ENCODE measurements around the gene HEPACAM.
A peak's percentile ranks its signal among the peaks of the same experiment; 100 is the strongest.
"Not testable (repeated sequence)": the region's sequence is repeated elsewhere in the genome, so short reads cannot be mapped to it uniquely, and the experiment has no call there.

The HEPACAM gene, protein sequence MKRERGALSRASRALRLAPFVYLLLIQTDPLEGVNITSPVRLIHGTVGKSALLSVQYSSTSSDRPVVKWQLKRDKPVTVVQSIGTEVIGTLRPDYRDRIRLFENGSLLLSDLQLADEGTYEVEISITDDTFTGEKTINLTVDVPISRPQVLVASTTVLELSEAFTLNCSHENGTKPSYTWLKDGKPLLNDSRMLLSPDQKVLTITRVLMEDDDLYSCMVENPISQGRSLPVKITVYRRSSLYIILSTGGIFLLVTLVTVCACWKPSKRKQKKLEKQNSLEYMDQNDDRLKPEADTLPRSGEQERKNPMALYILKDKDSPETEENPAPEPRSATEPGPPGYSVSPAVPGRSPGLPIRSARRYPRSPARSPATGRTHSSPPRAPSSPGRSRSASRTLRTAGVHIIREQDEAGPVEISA

DNA sequence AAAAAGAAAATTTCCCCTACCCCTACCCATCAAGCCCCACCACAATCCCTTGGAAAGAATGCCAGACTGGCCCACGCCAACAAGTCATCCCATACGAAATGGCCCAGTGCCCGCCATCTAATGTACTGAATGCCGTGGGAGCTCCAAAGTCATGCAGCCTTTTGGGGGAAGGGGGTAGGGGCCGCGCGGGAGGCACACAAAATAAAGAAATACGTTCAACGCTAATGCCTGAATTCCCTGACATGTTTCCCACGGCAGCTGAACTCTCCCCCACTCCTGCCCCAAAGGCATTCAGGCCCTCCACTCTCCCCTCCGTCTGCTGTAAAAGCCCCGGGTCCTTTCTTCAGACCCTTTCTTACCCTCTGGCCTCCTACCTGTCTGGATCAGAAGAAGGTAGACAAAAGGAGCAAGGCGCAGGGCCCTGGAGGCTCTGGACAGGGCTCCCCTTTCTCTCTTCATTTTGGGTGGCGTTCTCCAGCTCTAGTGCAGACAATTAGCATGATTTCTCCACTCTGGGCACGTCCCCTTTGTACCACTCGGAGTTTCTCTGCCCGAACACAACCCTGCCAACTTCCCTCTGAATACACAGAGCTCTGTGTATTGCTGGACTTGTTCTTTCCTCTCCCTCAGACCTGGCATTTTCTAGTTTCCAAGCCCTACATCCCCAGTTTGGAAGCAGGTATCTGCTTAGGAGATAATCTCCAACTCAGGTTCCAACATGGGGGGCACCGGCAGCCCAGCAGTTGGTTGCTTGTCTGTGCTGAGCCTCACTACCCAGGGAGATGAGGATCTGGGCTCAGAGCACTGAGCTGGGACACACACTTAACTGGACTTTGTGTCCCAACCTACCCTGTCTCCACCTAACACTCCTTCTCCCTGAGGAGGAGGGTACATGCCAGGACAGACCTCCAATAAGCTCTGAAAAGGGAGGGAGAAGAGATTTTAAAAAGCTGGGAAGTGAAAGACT lies at the start of gene HEPACAM:
TSS of gene HEPACAM (minus strand) at position 500 of the 967 bp plus-strand sequence. CDS start at position 459, 41 bp downstream.
- DNase-seq = no peak

DNA sequence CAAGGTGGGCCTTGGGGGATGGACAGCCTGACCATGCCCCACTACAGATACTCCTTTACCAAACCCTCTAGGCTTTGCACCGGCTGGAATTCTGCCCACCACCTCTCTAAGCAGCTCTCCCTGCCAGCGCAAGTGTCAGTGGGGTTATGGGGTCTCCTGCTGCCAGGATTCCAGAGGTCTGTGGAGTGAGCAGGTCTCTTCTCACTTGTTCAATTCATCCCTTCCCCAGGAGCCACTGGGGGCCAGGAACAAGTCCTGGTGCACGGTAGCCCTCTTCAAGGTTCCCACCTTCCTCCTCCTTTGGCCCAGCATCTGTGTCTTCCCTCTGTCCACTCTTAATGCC lies 48.6 kb upstream of the HEPACAM start:
- no peak for DNase-seq

DNA sequence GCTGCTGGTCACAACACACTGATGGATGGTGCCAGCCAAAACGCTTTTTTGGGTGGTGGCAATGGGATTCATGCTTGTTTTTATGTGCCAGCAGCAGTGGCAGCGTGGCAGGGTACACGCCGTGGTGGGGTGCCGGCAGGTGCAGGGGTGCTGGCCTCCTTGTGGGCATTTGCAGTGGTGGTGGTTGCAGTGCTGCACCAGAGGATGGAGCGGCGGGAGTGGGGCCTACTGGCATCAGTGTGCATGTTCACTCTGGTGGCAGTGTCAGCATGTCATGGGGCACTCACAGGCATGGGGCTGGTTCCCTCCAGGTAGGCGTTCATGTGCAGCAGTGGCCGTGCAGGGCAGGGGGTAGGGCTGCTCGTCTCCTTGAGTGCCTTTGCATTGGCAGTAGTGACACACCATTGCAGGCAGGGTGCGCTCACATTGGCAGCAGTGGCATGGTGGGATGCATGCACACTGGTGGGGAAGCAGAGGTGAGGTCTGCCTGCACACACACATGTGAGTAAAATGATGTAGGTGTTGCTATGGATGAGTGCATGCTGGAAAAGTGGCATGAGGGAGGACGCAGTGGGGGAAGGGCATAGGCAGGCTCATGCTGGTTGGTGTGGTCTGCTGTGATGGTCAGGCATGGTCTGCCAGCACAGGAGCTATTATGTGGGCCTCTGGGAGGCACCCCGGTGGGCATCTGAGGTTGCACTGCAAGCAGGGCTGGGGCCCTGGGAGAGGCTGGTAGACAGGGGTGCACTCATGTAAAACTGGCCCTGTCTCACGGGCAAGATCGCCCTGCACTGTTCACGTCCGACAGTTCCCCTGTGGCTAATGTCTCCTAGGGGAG lies 48.0 kb upstream of the HEPACAM start:
- no peak for DNase-seq

DNA sequence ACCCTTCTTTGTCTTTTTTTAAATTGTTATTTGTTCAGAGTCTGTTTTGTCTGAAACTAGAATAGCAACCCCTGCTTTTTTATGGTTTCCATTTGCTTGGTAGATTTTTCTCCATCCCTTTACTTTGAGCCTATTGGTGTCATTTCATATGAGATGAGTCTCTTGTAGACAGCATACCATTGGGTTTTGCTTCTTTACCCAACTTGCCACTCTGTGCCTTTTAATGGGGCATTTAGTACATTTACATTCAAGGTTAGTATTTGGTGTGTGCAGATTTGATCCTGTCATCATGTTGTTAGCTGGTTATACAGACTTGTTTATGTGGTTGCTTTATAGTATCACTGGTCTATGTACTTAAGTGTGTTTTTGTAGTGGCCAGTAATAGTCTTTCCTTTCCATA lies 46.2 kb upstream of the HEPACAM start:
- DNase-seq = no peak

DNA sequence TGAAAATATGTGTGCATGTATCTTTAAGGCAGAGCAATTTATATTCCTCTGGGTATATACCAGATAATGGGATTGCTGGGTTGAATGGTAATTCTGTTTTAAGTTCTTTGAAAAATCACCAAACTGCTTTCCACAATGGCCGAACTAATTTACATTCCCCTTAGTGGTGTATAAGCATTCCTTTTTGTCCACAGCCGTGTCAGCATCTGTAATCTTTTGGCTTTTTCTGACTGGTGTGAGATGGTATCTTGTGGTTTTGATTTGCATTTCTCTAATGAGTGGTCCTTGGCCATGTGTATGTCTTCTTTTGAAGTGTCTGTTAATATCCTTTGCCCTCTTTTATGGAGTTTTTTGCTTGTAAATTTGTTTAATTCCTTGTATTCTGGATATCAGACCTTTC lies 42.5 kb upstream of the HEPACAM start:
- DNase-seq = no peak

DNA sequence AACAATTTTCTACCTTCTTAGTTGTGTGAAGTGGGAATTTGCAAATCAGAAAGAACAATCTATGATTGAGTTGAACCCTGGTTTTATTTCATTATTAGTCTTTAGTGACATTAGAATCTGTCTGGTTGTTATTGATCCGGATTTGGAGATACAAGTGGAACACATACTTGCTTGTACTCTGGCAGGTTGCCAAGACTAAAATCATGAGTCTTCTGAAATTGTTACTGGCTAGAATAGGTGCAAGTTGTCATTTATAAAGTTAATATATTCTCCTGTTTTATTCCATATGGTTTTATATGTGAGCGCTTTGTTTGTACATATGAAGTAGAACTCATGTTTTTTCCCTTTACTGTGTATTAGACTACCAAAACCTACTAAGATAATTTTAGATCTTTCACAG lies 41.2 kb upstream of the HEPACAM start:
- no peak for DNase-seq

DNA sequence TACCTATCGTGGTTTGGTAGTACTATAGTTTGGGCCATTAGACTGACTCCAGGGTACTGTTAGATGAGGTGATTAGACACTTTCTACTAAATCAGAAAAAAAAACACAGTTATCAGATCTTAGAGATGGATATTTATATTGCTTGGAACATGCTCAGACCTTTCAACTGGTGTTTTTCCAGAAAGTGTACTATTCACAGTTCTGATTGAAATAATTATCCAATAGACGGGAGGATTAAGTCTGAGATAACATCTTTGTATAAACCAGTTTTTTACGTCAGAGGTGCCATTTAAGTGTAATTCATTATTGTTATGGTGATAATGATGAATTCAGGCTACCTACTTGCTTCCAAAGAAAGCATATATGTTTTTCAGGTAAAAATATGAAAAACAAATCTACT lies 40.7 kb upstream of the HEPACAM start:
- no peak for DNase-seq

DNA sequence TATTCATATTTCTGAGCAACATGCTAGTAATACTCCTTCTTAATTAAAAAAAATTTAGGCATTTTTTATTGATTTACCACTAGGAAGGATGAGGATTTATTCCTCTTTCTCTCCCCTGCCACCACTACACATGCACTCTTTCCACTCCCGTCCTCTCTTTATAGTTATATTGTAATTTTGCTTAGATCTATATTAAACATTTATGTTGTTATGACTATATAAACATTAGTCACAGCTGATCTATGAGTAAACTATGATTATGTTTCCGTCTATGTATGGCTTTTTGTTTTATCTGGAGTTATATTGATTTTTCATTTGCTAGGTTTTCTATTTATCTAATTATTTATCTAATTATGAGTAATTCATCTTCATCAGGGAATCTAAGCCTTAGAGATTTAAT lies 36.0 kb upstream of the HEPACAM start:
- no peak for DNase-seq

DNA sequence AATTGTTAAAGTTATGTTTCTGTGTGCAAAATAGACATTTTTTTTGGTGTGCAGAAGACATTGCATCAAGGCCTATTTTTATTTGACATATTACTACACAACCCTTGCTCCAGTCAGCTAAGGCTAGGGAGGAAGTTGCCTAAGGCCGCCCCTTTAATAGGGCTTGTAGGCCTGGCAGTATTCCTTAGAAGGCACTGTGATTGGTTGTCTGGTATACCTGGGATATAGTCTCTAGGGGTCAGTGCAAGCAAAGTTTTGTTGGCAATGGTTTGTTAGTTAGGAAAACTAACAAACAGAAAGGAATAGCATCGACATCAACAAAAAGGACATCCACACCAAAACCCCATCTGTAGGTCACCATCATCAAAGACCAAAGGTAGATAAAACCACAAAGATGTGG lies 35.1 kb upstream of the HEPACAM start:
- DNase-seq = no peak

DNA sequence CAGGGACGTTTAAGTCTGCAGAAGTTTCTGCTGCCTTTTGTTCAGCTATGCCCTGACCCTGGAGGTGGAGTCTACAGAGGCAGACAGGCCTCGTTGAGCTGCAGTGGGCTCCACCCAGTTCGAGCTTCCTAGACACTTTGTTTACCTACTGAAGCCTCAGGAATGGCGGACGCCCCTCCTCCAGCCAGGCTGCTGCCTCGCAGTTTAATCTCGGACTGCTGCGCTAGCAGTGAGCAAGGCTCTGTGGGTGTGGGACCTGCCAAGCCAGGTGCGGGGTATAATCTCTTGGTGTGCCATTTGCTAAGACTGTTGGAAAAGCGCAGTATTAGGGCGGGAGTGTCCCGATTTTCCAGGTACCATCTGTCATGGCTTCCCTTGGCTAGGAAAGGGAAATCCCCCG lies 32.4 kb upstream of the HEPACAM start:
- not testable (repeated sequence) for DNase-seq

DNA sequence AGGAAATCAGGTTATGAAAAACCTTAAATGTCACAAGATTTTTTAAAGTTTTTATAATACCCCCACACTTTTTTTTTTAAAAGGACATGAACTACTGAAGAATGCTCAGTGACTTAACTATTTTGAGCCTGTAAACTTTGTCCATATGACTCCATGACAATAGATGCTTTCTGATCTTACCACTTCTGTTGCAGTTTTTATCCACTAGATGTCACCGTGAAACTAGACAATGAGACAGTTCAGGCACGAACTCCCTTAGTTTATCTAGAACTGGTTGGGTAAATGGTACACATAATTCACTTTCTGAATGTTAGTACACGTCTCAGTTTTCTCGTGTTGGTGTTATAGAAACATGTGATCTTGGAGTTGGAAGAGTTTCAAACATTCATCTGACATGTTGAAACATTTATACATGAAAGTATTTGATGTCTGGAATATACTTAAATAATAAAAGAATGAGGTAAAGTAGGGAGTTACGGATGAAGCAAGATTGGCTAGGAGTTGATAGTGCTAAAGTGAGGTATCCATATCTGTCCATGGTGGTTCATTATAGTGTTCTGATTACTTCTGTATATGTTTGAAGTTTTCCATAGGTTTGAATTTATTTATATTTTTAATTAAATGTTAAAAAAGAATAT lies 26.2 kb upstream of the HEPACAM start:
- no peak for DNase-seq

DNA sequence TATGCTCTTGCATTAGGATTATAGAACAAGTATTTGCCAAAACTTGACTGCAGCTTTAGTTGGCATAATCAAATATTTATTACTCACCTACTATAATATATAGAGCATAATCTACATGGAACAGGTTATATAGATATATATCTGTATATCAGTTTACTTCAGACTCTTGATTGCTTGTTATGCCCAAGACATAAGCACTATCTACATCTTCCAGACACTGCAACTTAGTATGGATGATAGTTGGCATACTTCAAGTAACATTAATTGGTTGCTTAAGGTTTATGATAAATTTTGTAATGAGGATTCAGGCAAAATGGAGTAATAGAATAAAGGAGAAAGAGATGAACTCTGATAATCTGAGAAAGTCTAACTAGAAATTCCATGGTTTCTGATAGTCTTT lies 19.2 kb upstream of the HEPACAM start:
- no peak for DNase-seq

DNA sequence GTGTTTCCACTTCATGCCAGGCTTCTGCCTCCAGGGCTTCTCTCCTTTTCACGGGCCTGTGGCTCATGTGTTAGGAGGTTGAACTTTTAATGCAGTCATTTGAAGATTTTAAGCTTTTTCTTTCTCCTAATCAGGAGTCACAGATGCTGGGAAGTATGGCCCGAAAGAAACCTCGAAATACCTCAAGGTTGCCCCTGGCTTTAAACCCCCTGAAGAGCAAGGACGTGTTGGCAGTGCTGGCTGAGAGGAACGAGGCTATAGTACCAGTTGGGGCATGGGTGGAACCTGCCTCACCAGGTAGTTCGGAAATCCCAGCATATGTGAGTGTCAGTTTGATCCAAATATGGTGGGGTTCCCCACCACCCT lies 18.7 kb upstream of the HEPACAM start:
- DNase-seq = no peak

DNA sequence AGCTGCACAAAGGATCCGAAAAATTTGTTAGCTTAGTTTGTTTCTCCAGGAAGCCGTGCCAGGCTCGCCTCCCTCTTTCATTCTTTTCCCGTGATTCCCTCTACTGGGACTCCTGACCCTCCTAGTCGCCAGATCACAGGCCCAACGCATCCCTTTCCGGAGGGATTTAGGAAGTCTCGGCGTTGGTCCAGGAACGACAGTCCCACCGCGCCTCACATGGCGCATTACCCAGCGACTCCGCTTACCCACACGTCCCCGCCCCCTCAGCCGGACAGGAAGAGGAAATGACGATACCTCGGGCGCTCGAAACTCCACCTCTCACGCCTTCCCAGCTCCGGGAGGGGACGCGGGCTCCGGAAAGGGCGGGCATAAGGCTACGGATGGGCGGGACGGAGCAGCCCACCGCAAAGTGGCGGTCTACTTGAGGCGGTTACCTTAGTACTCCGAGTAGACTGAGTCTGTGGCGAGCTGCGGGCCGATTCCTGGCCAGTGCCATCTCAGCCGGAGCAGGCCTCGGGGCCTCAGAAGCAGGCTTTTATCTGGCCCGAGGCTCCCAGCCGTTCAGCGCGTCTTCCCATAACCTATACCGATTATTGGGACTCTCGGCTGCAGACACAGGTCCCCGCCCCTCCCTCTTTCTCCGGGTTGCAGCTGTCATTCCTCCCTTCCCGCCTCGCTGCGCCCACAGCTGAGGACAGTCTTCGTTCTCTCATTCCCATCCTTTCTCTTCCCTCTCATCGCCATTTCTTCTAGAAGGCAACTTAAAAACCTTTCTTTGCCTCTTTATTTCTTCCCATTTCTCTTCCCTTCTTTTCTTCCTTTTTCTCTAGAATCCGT lies 18.1 kb upstream of the HEPACAM start, which contains the start of gene CCDC15:
TSS of gene CCDC15 (plus strand) at position 450 of the 837 bp plus-strand sequence. CDS start 531 bp downstream, outside the sequence.
- DNase-seq = peak; percentile 97

DNA sequence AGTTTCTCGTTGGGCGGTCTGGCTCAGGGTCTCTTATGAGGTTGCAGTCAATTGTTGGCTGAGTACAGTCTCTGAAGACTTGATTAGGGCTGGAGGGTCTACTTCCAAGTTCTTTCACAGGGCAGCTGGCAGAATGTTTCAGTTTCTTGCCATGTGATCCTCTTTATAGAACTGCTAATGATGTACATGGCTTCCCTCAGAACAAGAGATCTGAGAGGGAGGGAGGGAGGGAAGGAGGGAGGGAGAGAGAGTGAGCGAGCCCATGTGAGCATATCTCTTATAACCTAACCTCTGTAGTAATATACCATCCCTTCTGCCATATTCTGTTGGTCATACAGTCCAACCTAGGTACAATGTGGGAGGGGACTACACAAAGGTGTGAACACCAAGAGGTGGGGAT lies 15.5 kb upstream of the HEPACAM start:
- no peak for DNase-seq

DNA sequence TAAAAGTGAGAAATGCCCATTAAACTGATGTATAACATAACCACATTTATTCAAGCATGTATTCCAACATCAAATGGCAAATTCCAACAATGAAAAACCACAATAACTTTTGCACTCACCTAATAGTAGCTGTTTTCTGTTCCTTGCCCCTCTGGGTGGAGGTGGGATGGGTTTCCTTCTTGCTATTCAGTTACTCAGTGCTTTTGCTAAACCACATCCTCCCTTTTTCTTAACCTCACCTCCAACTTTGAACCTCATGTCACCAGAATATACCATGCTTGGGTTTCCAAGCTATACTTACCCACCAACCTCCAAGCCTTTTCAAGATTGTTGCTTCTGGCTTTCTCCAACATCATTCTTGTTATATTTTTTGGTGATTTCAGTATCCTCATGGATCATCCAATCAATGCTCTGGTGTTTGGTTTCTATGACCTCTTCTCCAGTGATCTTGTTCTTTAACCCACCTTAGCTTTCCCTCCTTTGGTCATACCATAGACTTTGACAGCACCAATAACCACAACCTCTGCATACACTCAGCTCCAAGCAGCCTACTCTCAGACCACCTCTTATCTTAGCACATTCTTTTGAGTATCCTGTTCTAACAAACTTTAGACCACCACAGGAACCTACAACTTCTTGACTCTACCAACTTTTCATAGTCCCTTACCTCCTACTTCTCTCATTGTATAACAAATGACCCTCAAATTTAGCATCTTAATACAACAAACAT lies 14.9 kb upstream of the HEPACAM start:
- DNase-seq = peak; percentile 49

DNA sequence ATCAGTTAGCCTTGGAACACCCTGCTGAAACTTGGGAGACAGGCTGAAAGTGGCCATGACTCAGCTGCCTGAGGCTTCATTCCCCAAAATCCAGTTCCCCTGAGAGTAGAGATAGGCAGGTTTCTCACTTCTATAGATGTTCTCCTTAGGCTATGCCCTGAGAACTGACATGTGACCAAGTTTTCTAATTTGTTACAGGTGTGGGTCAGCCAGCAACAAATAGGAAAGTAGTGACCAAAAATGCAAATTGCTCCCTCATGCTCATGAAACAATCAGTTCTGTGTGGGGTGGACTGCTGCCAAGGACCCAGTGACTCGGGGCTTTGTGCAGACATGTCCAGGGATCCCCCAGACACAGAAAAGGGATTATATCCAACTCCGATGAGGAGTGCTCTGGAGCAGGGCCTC lies 10.9 kb upstream of the HEPACAM start:
- DNase-seq = no peak

DNA sequence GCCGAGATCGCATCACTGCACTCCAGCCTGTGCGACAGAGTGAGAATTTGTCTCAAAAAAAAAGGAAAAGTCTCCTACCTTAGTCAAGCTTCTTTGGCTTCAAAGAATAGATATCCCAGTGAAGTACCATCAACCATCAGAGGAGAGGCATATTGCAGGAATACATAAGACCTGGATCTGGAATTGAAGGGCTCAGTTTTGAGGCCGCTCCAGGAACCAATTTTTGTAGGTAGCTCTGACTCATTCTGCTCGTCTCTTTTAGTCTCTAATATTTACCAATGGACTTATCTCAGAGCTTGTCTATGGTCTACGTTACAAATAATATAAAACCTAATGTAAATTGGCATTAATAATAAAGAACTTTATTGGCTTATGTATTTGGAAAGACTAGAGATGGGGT lies 10.0 kb upstream of the HEPACAM start:
- DNase-seq = no peak

DNA sequence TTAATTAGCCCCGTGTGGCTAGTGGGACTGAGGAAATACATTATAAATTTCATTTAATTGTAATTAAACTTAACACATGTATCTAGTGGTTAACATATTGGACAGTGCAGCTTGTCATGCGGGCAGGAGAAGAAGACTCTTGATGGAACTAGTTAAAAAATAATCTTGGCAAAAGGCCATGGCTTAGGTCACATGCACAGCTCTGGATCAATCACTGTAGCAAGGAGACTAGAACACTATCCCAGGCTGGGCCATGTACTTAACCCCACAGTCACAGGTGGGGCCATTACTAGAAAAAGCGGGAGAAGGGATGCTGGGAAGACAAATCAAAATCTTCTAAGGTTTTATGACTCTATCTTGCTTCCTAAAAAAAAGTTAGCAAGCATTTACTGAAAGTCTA lies 8.7 kb upstream of the HEPACAM start:
- no peak for DNase-seq

DNA sequence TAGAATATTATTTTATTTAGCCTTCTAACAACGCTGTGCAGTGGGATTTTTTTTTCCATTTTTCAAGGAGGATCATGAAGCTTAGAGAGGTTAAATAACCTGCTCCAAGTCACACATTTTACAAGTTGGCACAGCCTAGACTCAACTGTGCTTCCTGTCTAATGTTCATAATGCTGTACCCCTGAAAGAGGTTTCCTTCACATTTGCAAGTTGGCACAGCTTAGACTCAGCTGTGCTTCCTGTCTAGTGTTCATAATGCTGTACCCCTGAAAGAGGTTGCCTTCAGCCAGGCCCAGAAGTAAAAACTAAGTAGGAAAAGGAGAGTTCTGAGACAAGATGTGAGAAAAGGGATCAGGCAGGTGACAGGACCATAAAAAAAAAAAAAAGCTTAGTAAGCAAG lies 7.9 kb upstream of the HEPACAM start:
- no peak for DNase-seq

DNA sequence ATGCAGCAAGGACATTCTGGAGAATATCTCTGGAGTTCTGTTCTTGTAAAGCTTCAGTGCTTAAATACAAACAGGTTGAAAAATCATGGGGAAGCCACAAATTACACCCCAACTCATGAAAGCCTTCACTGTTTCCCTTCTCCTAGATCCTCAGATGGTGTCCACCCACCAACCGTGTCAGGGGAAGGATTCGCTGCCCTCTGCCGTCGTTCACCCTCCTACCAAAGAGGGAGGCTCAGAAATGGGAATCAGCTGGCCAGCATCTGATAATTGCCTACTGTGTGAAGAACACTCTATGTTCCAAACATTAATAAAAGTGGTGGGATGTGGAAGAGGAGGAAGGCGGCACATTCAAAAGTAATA lies 7.4 kb upstream of the HEPACAM start:
- no peak for DNase-seq

Data from CD4-positive, alpha-beta T cell treated with Interleukin-17A for 4 hours (primary cell).